ENCODE data around the gene VSTM2L.

Gene VSTM2L

GRCh38 chr20:37933786-37934633, 31.1 kb downstream of the VSTM2L start:
- Histone ChIP-seq H3K4me3 (ENCODE audit: low read length) (no peak overlapping the region), H3K27me3 (ENCODE audit: control insufficient read depth, insufficient read depth, low read length) (peaks cover 3% of the 10 kb centered on the region), H3K9ac (ENCODE audit: low read length) (no peak overlapping the region), H3K4me1 (ENCODE audit: control insufficient read depth, insufficient read depth, low read length) (no peaks in the 10 kb centered on the region), H3K27ac (ENCODE audit: low read depth, low read length) (no peak overlapping the region), H3K36me3 (ENCODE audit: control insufficient read depth, insufficient read depth, low read length) (no peaks in the 10 kb centered on the region)

- no peak overlapping the region for H3K4me3 ChIP-seq (ENCODE audit: low read length)
- H3K4me1 ChIP-seq (ENCODE audit: control insufficient read depth, insufficient read depth, low read length) = no peaks in the 10 kb centered on the region
- no peak overlapping the region for H3K27ac ChIP-seq (ENCODE audit: low read depth, low read length)
Observed at GRCh38 chr20:37934634-37935375, 31.9 kb downstream of the VSTM2L start.

GRCh38 chr20:37935435-37935834, 32.5 kb downstream of the VSTM2L start:
- H3K4me3 ChIP-seq (ENCODE audit: low read length) = no peak overlapping the region
- no peaks in the 10 kb centered on the region for H3K4me1 ChIP-seq (ENCODE audit: control insufficient read depth, insufficient read depth, low read length)
- H3K27ac ChIP-seq (ENCODE audit: low read depth, low read length) = no peak overlapping the region
- H3K36me3 ChIP-seq (ENCODE audit: control insufficient read depth, insufficient read depth, low read length) = no peaks in the 10 kb centered on the region
- H3K27me3 ChIP-seq (ENCODE audit: control insufficient read depth, insufficient read depth, low read length) = peaks cover 2% of the 10 kb centered on the region
- H3K9ac ChIP-seq (ENCODE audit: low read length) = no peak overlapping the region

More at GRCh38 chr20:37934634-37935375, 31.9 kb downstream of the VSTM2L start:
- H3K9ac ChIP-seq (ENCODE audit: low read length) = no peak overlapping the region
- H3K27me3 ChIP-seq (ENCODE audit: control insufficient read depth, insufficient read depth, low read length) = peaks cover 2% of the 10 kb centered on the region
- H3K36me3 ChIP-seq (ENCODE audit: control insufficient read depth, insufficient read depth, low read length) = no peaks in the 10 kb centered on the region

GRCh38 chr20:37936041-37936440, 33.1 kb downstream of the VSTM2L start:
- Histone ChIP-seq H3K36me3 (ENCODE audit: control insufficient read depth, insufficient read depth, low read length) (no peaks in the 10 kb centered on the region), H3K4me1 (ENCODE audit: control insufficient read depth, insufficient read depth, low read length) (no peaks in the 10 kb centered on the region), H3K27ac (ENCODE audit: low read depth, low read length) (no peak overlapping the region), H3K9ac (ENCODE audit: low read length) (no peak overlapping the region), H3K27me3 (ENCODE audit: control insufficient read depth, insufficient read depth, low read length) (peaks cover 2% of the 10 kb centered on the region), H3K4me3 (ENCODE audit: low read length) (no peak overlapping the region)

GRCh38 chr20:37936451-37936850, 33.5 kb downstream of the VSTM2L start:
- Histone ChIP-seq H3K4me3 (ENCODE audit: low read length) (no peak overlapping the region), H3K4me1 (ENCODE audit: control insufficient read depth, insufficient read depth, low read length) (no peaks in the 10 kb centered on the region), H3K9ac (ENCODE audit: low read length) (no peak overlapping the region), H3K27ac (ENCODE audit: low read depth, low read length) (no peak overlapping the region), H3K36me3 (ENCODE audit: control insufficient read depth, insufficient read depth, low read length) (no peaks in the 10 kb centered on the region), H3K27me3 (ENCODE audit: control insufficient read depth, insufficient read depth, low read length) (peaks cover 2% of the 10 kb centered on the region)

DNA sequence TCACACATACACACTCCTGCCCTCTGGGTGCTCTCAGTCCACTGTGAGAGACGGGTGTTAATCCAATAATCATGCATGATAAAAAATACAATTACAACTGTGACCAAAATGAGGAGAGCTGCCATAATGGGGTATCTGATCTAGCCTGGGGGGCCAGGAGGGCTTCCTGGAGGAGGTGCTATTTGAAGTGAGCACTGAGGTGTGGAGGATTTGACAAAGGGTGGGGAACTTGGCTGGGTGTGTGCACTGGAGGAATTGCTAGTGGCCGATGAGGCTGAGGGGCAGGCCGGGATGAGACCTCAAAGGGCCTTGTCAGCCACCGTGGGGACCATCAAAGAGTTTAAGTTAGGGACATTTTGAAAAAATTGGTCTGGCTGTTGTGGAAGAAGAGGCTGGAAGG, 34.8 kb downstream of the VSTM2L start:
- H3K4me3 ChIP-seq (ENCODE audit: low read length) = no peak overlapping the region
- peaks cover 2% of the 10 kb centered on the region for H3K27me3 ChIP-seq (ENCODE audit: control insufficient read depth, insufficient read depth, low read length)
- H3K27ac ChIP-seq (ENCODE audit: low read depth, low read length) = no peak overlapping the region
- no peaks in the 10 kb centered on the region for H3K4me1 ChIP-seq (ENCODE audit: control insufficient read depth, insufficient read depth, low read length)
- H3K9ac ChIP-seq (ENCODE audit: low read length) = no peak overlapping the region
- H3K36me3 ChIP-seq (ENCODE audit: control insufficient read depth, insufficient read depth, low read length) = no peaks in the 10 kb centered on the region

DNA sequence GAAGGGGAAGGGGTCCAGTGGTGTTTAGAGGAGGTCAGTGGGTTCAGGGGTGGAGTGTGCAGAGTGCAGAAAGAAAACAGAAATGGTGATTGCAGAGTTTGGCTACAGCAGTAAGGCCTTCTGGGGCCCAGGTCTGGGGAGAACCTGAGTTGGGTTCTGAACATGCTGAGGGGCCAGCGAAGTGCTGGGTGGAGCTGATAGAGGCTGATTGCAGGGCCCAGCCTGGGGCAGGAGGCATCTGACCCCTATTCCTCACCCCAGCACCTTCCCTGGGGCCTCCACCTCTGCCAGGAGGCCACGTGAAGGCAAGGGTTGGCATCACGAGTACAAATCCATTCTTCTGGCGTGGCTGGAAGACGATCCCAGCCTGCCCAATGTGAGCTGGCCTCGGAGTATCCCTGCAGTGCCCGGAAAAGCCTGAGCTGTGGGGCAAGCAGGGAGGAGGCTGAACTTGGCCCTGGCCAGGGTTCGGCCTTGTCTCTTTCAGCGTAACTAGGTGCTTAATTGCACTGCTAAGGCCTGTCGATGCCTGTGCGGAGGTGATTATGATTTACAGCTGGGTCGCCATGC, 35.3 kb downstream of the VSTM2L start:
- Histone ChIP-seq H3K4me1 (ENCODE audit: control insufficient read depth, insufficient read depth, low read length) (no peaks in the 10 kb centered on the region), H3K27ac (ENCODE audit: low read depth, low read length) (no peak overlapping the region), H3K27me3 (ENCODE audit: control insufficient read depth, insufficient read depth, low read length) (peaks cover 2% of the 10 kb centered on the region), H3K36me3 (ENCODE audit: control insufficient read depth, insufficient read depth, low read length) (no peaks in the 10 kb centered on the region), H3K9ac (ENCODE audit: low read length) (no peak overlapping the region), H3K4me3 (ENCODE audit: low read length) (no peak overlapping the region)

DNA sequence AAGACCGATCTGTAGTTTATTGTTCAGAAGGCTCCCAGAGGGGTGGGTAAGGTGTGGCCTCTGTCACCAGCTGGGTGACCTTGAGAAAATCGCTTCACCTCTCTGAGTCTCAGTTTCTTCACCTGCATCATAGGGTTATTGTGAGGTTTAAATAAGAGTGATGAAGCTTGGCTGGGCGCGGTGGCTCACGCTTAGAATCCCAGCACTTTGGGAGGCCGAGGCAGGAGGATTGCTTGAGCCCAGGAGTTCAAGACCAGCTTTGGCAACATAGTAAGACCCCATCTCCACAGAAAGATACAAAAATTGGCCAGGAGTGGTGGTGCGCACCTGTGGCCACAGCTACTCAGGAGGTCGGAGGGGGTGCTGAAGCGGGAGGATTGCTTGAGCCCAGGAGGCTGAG, 36.0 kb downstream of the VSTM2L start:
- Histone ChIP-seq H3K27ac (ENCODE audit: low read depth, low read length) (no peak overlapping the region), H3K4me1 (ENCODE audit: control insufficient read depth, insufficient read depth, low read length) (no peaks in the 10 kb centered on the region), H3K36me3 (ENCODE audit: control insufficient read depth, insufficient read depth, low read length) (no peaks in the 10 kb centered on the region), H3K9ac (ENCODE audit: low read length) (no peak overlapping the region), H3K27me3 (ENCODE audit: control insufficient read depth, insufficient read depth, low read length) (peaks cover 2% of the 10 kb centered on the region), H3K4me3 (ENCODE audit: low read length) (no peak overlapping the region)

DNA sequence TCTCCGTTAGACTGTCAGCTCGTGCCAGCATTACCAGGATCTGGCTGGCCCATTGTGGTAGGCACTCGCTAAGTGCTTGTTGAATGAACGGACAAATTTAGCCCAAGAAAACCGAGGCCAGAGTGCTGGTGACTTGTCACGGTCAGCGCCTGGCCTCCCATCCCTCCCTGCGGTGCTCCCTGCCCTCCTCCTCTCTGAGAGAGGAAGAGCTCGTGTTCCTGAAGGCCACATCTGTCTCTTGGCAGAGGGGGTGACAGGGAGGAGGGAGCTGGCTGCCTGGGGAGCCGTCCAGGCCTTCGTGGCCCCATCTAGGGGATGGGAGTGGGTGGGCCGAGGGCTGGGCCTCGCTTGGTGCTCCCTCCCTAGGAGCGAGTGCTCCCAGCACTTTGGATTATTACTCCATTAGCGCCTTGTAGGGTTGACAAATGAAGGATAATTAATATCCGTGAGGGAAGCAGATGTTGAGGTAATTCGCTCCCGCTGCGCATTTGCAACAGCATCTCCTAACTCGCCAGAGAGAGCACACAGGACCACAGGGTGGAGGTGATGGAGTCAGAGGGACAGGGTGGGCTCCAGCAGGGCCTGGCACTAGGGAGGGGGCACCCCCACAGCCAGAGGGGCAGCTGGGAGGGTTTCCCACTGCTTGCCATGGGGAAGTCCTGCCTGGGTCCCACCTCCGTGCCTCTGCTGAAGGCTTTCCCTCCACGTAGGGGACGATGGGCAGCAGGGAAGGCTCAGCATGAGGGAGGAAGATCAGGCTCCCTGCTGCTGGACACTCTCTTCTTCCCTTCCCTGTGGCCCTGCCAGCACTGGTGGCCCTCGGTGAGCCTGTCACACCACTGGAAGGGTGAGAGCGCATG, 37.0 kb downstream of the VSTM2L start:
- no peak overlapping the region for H3K27ac ChIP-seq (ENCODE audit: low read depth, low read length)
- no peak overlapping the region for H3K4me3 ChIP-seq (ENCODE audit: low read length)
- H3K4me1 ChIP-seq (ENCODE audit: control insufficient read depth, insufficient read depth, low read length) = no peaks in the 10 kb centered on the region
- no peaks in the 10 kb centered on the region for H3K36me3 ChIP-seq (ENCODE audit: control insufficient read depth, insufficient read depth, low read length)
- peaks cover 2% of the 10 kb centered on the region for H3K27me3 ChIP-seq (ENCODE audit: control insufficient read depth, insufficient read depth, low read length)
- no peak overlapping the region for H3K9ac ChIP-seq (ENCODE audit: low read length)

DNA sequence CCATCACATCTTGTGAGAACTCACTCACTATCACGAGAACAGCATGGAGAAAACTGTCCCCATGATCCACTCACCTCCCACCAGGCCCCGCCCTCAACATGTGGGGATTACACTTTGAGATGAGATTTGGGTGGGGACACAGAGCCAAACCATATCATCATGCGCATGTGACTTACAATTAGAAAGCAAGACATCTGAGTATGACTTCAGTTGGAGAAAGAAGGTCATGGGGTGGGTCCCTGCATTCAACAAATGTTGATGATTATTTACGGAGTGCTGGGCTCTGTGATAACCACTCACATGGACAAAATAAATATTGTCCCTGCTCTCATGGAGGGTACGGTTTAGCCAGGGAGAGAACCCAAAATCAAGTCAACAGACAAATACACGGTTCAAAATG, 37.9 kb downstream of the VSTM2L start:
- H3K4me1 ChIP-seq (ENCODE audit: control insufficient read depth, insufficient read depth, low read length) = no peaks in the 10 kb centered on the region
- H3K27ac ChIP-seq (ENCODE audit: low read depth, low read length) = no peak overlapping the region
- no peak overlapping the region for H3K9ac ChIP-seq (ENCODE audit: low read length)
- H3K36me3 ChIP-seq (ENCODE audit: control insufficient read depth, insufficient read depth, low read length) = no peaks in the 10 kb centered on the region
- H3K27me3 ChIP-seq (ENCODE audit: control insufficient read depth, insufficient read depth, low read length) = peaks cover 2% of the 10 kb centered on the region
- H3K4me3 ChIP-seq (ENCODE audit: low read length) = no peak overlapping the region

DNA sequence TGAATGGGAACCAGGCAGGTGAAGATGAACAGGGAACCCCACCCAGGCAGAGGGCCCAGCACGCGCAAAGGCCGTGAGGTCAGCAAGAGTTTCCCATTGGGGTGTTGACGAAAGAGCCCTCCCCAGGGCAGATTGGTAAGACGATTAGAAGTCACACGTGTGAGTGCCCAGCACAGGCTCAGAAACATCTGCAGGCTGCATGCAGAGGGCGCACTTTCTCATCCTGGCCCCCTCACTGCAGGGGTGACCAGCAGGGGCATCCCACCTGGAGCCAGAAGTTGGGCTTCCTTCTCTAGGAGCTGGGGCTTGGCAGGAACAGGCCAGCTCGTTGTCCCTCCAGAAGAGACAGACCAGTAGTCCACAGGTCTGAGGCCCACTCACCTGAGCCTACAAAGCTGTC, 38.4 kb downstream of the VSTM2L start:
- peaks cover 2% of the 10 kb centered on the region for H3K27me3 ChIP-seq (ENCODE audit: control insufficient read depth, insufficient read depth, low read length)
- no peak overlapping the region for H3K9ac ChIP-seq (ENCODE audit: low read length)
- no peaks in the 10 kb centered on the region for H3K36me3 ChIP-seq (ENCODE audit: control insufficient read depth, insufficient read depth, low read length)
- H3K27ac ChIP-seq (ENCODE audit: low read depth, low read length) = no peak overlapping the region
- H3K4me3 ChIP-seq (ENCODE audit: low read length) = no peak overlapping the region
- H3K4me1 ChIP-seq (ENCODE audit: control insufficient read depth, insufficient read depth, low read length) = no peaks in the 10 kb centered on the region

DNA sequence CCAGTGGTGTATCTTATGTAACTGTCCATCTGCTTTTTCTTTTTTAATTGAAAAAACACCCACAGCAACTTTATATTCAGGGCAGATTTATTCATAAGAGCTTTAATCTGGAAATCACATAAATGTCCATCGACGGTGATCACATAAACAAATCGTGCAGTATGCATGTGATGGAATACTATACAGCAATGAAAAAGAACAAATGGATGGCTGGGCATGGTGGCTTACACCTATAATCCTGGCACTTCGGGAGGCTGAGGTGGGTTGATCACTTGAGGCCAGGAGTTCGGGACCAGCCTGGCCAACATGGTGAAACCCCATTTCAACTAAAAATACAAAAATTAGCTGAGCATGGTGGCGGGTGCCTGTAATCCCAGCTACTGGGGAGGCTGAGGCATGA, 39.1 kb downstream of the VSTM2L start:
- Histone ChIP-seq H3K27ac (ENCODE audit: low read depth, low read length) (no peak overlapping the region), H3K9ac (ENCODE audit: low read length) (no peak overlapping the region), H3K4me3 (ENCODE audit: low read length) (no peak overlapping the region), H3K4me1 (ENCODE audit: control insufficient read depth, insufficient read depth, low read length) (no peaks in the 10 kb centered on the region), H3K27me3 (ENCODE audit: control insufficient read depth, insufficient read depth, low read length) (peaks cover 2% of the 10 kb centered on the region), H3K36me3 (ENCODE audit: control insufficient read depth, insufficient read depth, low read length) (no peaks in the 10 kb centered on the region)
